Stromal cell of bone marrow (primary cell): Measurements from ENCODE around the gene OGN.

Experiments used
- DNase-seq: peaks from one replicate; pipeline ENCODE4 v3.0.0-alpha.2; 2012; ENCODE audit warnings: low read depth

The OGN gene

DNA sequence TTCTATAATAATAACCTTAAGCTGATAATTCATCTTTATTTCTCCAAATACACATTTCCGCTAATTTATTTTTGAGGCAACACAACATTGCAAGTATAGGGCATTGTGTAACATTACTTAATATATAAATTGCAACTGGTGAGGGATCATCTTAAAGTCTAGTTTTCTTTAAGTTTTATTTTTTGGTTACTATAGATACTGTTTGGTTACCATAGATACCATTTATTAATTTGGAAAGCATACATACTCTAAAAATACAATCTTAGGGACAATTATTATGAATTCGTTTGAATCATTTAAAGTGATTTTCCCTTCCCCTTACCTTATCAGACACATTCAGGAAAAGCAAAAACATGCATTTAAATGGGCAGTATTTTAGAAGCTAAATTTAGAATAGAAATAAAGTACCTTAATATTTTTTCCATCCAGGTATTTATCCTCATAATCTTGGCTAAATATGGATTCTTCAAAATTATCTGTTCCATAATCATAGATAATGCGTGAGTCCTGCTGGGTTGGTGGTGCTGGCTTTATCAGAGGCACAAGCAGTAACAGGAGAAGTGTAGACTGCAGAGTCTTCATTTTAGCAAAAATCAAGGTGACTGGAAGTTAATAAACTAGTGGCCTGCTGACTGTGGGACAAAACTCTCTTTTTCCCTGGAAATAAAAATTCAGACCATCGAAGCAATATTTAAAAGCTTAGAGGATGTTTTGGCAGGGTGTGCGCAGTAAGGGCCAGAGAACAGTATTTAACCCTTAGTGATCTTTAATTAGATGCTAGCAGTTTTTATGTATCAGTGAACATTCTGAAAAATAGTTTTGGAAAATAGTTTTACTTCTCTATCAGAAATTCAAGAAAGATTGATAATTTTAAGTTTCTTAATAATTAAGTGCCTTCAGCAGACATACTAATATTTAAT, 1.3 kb downstream of the OGN start:
- no peak for DNase-seq

DNA sequence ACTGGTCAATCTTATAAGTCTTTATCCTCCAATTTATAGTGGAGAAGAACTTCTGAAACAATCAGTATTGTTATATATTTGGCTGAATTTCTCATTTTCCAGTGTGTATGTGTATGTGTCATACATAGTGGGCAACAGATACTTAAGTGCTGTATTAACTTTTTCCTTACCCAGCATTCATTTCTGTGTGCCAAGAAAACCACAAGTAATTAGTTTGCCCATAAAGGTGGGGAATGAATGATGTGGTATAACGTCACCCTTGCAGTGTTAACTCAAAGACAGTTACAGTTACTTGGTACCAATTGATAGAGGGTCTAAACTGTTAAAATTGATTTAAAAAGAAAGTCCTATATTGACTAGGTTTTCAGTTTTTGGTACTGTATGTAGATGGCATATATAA, 2.0 kb downstream of the OGN start:
- no peak for DNase-seq

DNA sequence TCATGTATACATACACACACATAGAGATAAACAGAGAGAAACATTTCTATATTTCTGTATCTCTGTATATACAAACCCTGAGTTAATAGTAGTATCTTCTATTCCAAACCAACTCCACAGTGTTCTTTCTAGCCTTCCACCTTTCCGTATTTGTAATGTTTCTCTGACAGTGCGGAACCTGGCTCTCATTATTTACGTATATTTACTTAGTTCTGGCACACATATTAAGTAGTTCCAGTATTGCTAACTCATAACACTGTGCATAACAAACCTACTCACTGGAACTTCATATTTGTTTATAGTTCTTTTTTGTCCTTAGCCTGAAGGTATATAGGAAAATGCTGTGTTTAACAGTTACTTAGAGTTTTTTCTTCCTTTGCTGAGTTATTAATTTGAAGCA, 6.5 kb downstream of the OGN start:
- DNase-seq, result no peak

DNA sequence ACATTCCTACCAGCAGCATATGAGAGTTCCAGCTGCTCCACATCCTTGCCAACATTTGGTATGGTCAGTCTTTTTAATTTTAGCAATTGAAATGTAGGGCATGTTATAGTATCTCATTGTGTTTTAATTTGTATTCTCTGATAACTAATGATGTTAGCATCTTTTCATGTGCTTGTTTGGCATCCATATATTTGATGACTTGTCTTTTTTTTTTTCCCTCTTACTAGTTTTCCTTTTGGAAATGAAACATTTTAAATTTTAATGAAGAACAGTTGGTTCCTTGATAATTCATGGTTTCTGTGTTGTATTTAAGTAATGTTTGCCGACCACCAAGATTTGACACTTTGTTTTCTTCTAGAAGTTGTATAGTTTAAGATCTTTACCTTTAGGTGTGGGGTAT, 8.8 kb downstream of the OGN start:
- DNase-seq, result no peak

GRCh38 chr9:92393686-92394085, 10.7 kb downstream of the OGN start:
- no peak for DNase-seq

GRCh38 chr9:92392690-92393089, 11.7 kb downstream of the OGN start:
- DNase-seq, result no peak

DNA sequence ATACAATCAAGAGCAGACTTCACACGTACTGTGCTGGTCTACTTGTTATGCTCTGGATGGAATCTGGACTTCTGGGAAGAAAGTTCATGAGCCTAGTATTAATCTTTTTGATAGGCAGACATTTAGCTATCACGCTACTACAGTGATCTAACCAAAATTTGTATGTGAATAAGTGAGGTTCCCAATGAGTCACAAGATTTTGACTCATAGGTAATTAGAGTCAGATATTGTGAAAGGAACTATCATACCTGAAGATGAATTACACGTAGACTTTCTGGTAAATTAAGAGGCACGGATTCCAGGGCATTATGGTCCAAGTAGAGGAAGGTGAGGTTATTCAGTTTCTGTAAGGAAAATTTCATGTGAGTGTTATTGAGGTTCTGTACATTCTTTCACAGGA, 18.4 kb downstream of the OGN start:
- DNase-seq, result no peak

- DNase-seq, result no peak
Measured at GRCh38 chr9:92385477-92385876, 18.9 kb downstream of the OGN start.

- DNase-seq, result no peak
Measured at GRCh38 chr9:92385001-92385400, 19.4 kb downstream of the OGN start.

DNA sequence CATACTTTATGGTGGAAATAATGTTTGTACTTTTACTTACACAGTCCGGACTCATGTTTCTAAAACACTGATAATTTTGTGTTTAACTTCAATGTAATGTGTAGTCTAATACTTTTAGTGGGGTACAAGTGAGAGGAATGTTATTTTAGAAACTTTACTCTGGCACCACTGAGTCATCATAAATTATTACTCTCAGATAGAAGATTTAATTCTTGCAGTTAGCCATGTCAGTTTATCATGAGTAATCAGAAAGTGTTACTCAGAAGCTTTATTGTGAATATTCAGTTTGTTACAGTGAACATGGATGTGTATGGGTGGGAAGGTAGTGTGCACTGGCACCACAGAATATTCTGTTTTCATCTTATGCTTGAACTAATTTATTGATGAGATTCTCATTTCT, 20.0 kb downstream of the OGN start:
- peak; percentile 55 for DNase-seq

DNA sequence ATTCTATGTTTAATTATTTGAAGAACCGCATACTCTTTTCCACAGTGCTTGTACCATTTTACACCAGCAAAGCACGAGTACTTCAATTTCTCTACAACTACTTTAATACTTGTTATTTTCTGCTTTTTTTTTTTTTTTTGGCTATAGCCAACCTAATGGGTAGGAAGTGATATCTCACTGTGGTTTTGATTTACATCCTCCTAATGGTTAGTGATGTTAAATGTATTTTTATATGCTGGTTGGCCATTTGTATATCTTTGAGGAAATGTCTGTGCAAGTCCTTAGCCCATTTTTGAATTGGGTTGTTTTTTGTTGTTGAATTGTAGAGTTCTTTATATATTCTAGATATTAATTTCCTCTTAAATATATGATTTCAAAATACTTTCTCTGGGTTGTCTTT, 22.6 kb downstream of the OGN start:
- no peak for DNase-seq

- no peak for DNase-seq
Measured at GRCh38 chr9:92380603-92381002, 23.8 kb downstream of the OGN start.

- no peak for DNase-seq
Measured at GRCh38 chr9:92378865-92379560, 25.4 kb downstream of the OGN start.

DNA sequence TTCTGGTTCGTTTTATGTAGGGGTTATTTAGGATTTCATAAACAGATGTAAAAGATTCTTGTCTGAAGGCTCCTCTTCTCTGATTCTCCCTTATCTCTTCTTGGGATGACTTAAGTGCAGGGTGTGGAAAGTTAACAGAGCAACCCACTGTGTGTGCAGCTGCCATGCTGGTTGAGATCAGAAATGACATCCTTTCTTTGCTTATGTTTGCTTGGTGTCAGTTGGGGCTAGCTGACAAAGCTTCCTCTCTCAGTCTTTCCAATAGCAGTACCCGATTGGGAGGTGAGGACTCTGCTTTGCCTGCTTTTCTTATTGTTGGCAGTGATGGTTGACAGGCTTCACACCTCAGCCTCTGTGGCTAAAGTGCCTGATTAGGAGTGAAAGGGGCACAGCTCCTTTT, 26.5 kb downstream of the OGN start:
- DNase-seq, result no peak

GRCh38 chr9:92373167-92373566, 31.2 kb downstream of the OGN start:
- DNase-seq, result no peak

- DNase-seq, result no peak
Measured at GRCh38 chr9:92369075-92369474, 35.3 kb downstream of the OGN start.

- no peak for DNase-seq
Measured at GRCh38 chr9:92360083-92360482, 44.3 kb downstream of the OGN start.

DNA sequence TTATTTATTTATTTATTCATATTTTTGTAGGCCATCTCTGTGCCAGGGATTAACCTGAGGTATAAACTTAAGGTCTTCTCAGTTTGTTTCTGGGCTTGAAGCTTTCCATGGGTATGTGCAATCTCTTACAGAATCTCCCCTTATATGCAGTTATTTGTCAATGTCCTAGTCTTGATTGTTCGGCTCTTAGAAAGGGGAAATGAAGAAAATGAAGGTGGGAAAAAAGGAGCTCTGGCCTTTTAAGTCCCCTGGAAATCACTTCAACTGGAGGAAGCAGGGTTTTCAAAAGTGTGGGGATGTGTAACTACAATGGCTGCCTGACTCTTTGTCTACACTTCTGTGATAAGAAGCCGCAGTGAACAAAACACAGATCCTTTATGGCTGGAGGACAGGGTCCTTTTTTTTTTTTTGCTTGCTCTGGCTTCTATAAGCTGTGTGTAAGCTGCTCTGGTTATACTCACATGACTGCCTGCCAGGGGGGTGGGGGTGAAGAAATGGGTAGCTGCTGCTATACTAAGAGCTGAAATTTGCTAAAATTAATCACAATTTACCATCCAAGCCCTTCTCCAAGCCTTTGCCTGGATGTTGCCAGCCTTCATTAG, 44.9 kb downstream of the OGN start:
- no peak for DNase-seq

DNA sequence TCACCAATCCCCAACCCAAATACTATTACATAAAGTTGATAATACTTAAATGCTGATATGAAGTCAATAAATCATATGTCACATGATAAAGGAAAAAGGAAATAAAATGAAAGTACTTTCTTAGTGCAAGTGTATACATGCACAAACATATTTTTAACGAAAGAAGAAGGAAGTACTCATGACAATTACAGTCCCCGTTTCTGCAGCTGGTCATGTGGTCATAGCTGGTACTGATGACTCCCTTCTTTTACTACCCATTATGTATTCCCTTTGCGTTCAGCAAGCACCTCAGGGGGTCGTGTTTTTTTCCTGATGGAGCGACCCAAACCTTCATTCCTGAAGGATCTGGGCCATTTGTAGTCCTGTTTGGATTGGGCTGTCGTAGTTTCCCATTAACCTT, 51.3 kb downstream of the OGN start:
- no peak for DNase-seq

DNA sequence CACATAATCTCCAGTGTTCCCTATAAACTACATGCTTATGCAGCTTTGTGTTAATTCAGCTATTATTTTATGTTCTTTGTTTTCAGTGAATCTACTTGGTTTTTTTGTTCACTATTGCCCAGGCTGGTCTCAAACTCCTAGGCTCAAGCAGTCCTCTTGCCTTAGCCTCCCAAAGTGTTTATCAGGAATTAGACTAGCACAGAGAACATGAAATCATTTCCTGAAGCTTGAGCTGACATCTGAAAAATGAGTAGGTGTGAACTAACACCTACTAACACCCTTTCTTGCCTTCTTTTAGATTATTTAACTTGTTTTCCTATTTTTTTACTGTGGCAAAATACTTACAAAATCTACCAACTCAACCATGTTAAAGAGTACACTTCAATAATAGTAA, 53.6 kb downstream of the OGN start:
- no peak for DNase-seq

DNA sequence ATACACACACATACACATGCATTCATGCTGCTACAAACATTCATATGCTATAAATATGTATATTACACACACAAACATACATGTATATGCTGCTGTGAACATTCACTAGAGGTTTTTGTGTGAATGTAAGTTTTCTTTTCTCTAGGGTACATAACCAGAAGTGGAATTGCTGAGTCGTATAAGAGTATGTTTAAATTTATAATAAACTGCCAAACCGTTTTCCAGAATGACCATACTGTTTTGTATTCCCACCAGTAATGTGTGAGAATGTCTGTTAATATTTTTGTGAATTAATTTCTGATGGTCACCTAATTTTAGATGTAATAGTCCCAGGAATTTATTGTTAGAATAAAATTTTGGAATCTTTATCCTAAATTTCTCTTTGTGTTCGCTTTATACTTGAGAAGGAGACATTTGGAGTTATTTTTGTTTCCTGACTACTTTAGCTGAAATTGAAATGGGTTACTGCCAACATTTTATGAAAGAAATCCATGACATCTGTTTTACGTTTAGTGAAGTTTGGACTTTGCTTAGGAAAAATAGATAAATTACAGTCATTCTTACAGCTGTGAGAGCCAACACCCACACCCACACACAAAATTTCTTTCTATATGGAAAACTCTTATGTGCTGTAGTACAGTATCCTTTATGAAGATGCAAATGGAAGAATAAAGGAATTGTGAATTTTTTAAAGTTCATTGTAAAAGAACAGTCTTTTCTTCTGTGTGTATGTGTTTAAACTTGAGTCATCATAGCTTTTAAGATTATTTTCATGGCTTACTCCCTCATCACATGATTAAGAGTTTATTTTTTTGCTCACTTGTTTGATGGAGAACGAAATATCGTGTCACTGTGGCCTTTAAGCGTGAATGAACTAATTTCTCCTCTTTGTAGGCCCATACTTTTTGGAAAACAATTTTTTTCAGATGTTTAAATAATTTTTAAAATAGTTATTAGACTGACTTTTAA, 54.3 kb downstream of the OGN start:
- DNase-seq, result peak; percentile 79

GRCh38 chr9:92345582-92345981, 58.8 kb downstream of the OGN start:
- no peak for DNase-seq
